Activated naive CD8-positive, alpha-beta T cell treated with anti-CD3 and anti-CD28 coated beads, Interleukin-2, amount 10 ng/mL, durations not matched to agents 7 days and 5 days (primary cell): ENCODE data around the gene CPXM1. TPM values are rescaled to one million over a fixed set of nuclear protein-coding genes. Genes with fewer than 3 reads are reported as not detected.

Experiments
- ATAC-seq: fragments of 150-1000 bp; cut with Tn5 transposase; one replicate; pipeline ENCODE4 v1.10.0; 2021; ENCODE audit warnings: low read depth, moderate library complexity
- POLR2A ChIA-PET: fragments of 350-600 bp; sonication (Branson Sonifier 250); formaldehyde crosslinking; loops from one replicate; lab custom pipeline; 2021; ENCODE audit warnings: antibody characterized with exemption; lab: Charles Lee
- DNase-seq: peaks from one replicate; pipeline ENCODE4 v3.0.0; 2021
- H3K27ac Mint-ChIP-seq: one replicate; pipeline ENCODE4 v1.8.0; 2022; ENCODE audit warnings: mild to moderate bottlenecking, mixed read lengths
- H3K27me3 Mint-ChIP-seq: one replicate; pipeline ENCODE4 v1.8.0; 2022; ENCODE audit warnings: mild to moderate bottlenecking, moderate library complexity, mixed read lengths
- H3K36me3 Mint-ChIP-seq: one replicate; pipeline ENCODE4 v1.8.0; 2021; ENCODE audit warnings: mild to moderate bottlenecking, mixed read lengths
- H3K4me1 Mint-ChIP-seq: one replicate; pipeline ENCODE4 v1.8.0; 2021; ENCODE audit warnings: mixed read lengths
- H3K4me3 Mint-ChIP-seq: one replicate; pipeline ENCODE4 v1.8.0; 2022; ENCODE audit warnings: mild to moderate bottlenecking, moderate library complexity, mixed read lengths
- H3K9me3 Mint-ChIP-seq: one replicate; pipeline ENCODE4 v1.8.0; 2021; ENCODE audit warnings: mixed read lengths
- total RNA-seq, 2 experiments: library from RNA; stranded (reverse); gene quantifications; one replicate each; pipeline ENCODE4 v1.2.3, GENCODE V29; 2021

Gene CPXM1
- total RNA-seq, 2 experiments from 2014 or later = 0.25 to 0.31 TPM

GRCh38 chr20:2761885-2762284 lies 38.5 kb downstream of the CPXM1 start:
- Mint-ChIP-seq H3K27me3 (peaks cover 13% of the 10 kb centered on the region), H3K4me3 (no peak overlapping the region), H3K27ac (no peak overlapping the region), H3K9me3 (no peaks in the 10 kb centered on the region), H3K4me1 (no peaks in the 10 kb centered on the region), H3K36me3 (no peaks in the 10 kb centered on the region)
- DNase-seq (no peak), ATAC-seq (no peak)
- POLR2A ChIA-PET = no interaction called here

GRCh38 chr20:2760952-2761305 lies 39.5 kb downstream of the CPXM1 start:
- ATAC-seq (no peak), DNase-seq (no peak)
- Mint-ChIP-seq H3K9me3 (no peaks in the 10 kb centered on the region), H3K4me3 (no peak overlapping the region), H3K27ac (peak overlapping the region; percentile 51), H3K4me1 (no peaks in the 10 kb centered on the region), H3K27me3 (peaks cover 16% of the 10 kb centered on the region), H3K36me3 (no peaks in the 10 kb centered on the region)
- POLR2A ChIA-PET = no interaction called here

GRCh38 chr20:2760297-2760951 lies 40.0 kb downstream of the CPXM1 start:
- no peaks in the 10 kb centered on the region for H3K9me3 Mint-ChIP-seq
- DNase-seq (no peak), ATAC-seq (no peak)
- H3K4me3 Mint-ChIP-seq = no peak overlapping the region
- no peaks in the 10 kb centered on the region for H3K36me3 Mint-ChIP-seq
- peak overlapping the region; percentile 51 for H3K27ac Mint-ChIP-seq
- H3K4me1 Mint-ChIP-seq = no peaks in the 10 kb centered on the region
- peaks cover 20% of the 10 kb centered on the region for H3K27me3 Mint-ChIP-seq
- POLR2A ChIA-PET = no interaction called here

- Mint-ChIP-seq H3K4me1 (no peaks in the 10 kb centered on the region), H3K4me3 (no peak overlapping the region)
- POLR2A ChIA-PET = no interaction called here
Measured at GRCh38 chr20:2759603-2760296, 40.7 kb downstream of the CPXM1 start.

GRCh38 chr20:2759143-2759542 lies 41.3 kb downstream of the CPXM1 start:
- Mint-ChIP-seq H3K4me1 (no peaks in the 10 kb centered on the region), H3K27ac (no peak overlapping the region), H3K36me3 (no peaks in the 10 kb centered on the region), H3K4me3 (no peak overlapping the region), H3K27me3 (peaks cover 26% of the 10 kb centered on the region), H3K9me3 (no peaks in the 10 kb centered on the region)
- DNase-seq (no peak), ATAC-seq (no peak)
- POLR2A ChIA-PET = no interaction called here

More at GRCh38 chr20:2759603-2760296, 40.7 kb downstream of the CPXM1 start:
- no peaks in the 10 kb centered on the region for H3K36me3 Mint-ChIP-seq
- ATAC-seq (no peak), DNase-seq (no peak)
- peaks cover 20% of the 10 kb centered on the region for H3K27me3 Mint-ChIP-seq
- no peak overlapping the region for H3K27ac Mint-ChIP-seq
- H3K9me3 Mint-ChIP-seq = no peaks in the 10 kb centered on the region

DNA sequence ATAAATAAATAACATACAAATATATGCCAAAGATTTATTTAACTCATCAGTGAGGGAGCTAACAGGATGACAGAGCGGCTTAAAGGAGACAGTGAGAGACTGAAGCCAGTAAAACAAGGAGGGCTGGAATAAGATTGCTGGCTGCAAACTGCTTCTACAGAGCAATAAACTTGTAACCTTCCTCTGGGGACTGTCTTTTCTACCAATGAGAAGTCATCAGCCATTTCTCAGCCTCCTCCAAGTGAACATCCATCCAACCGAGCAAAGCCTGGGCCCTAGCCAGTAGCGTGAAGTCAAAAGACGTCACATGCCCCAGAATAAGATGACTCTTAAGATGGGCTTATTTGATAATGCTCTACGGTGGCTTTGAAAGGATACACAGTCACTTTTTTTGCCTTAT lies 42.5 kb downstream of the CPXM1 start:
- ATAC-seq (no peak), DNase-seq (no peak)
- Mint-ChIP-seq H3K4me3 (no peak overlapping the region), H3K9me3 (no peaks in the 10 kb centered on the region), H3K27me3 (peaks cover 33% of the 10 kb centered on the region), H3K36me3 (no peaks in the 10 kb centered on the region), H3K4me1 (peaks cover 5% of the 10 kb centered on the region), H3K27ac (no peak overlapping the region)
- POLR2A ChIA-PET = no interaction called here

GRCh38 chr20:2757001-2757400 lies 43.4 kb downstream of the CPXM1 start:
- H3K27ac Mint-ChIP-seq = no peak overlapping the region
- H3K4me1 Mint-ChIP-seq = peaks cover 7% of the 10 kb centered on the region
- no peaks in the 10 kb centered on the region for H3K9me3 Mint-ChIP-seq
- H3K4me3 Mint-ChIP-seq = no peak overlapping the region
- no peaks in the 10 kb centered on the region for H3K36me3 Mint-ChIP-seq
- peaks cover 32% of the 10 kb centered on the region for H3K27me3 Mint-ChIP-seq
- DNase-seq (no peak), ATAC-seq (no peak)
- POLR2A ChIA-PET = no interaction called here

- DNase-seq (no peak), ATAC-seq (no peak)
- POLR2A ChIA-PET = no interaction called here
- Mint-ChIP-seq H3K4me1 (peaks cover 7% of the 10 kb centered on the region), H3K27ac (no peak overlapping the region), H3K36me3 (no peaks in the 10 kb centered on the region), H3K9me3 (no peaks in the 10 kb centered on the region), H3K4me3 (no peak overlapping the region), H3K27me3 (peaks cover 37% of the 10 kb centered on the region)
Measured at GRCh38 chr20:2756056-2756611, 44.3 kb downstream of the CPXM1 start.

DNA sequence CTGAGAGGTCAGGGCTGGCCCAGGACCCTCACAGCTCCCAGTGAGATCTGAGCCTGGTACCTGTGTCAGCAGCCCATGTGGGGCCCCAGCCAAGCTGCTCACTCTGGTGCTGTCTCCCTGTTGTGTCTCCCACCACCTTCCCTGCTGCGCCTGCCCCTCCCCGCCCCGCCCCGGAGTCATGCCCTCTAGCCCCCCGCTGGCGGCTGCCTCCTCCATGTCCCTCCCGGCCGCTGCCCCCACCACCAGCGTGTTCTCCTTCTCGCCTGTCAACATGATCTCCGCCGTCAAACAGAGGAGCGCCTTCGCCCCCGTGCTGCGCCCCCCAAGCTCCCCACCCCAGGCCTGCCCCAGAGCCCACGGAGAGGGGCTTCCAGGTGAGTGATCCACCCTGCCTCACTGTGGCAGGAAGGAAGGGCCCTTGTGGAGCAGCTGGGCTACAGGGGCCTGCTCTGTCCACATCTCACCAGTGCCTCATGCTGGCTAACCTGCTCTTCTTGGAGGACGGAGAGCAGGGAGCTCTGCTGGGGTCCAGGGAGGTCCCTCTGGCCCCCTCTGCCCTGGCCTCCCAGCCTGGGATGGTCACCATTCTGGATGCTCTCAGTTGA lies 44.9 kb downstream of the CPXM1 start:
- Mint-ChIP-seq H3K9me3 (no peaks in the 10 kb centered on the region), H3K4me1 (peaks cover 13% of the 10 kb centered on the region), H3K4me3 (no peak overlapping the region), H3K36me3 (no peaks in the 10 kb centered on the region), H3K27me3 (peaks cover 43% of the 10 kb centered on the region), H3K27ac (no peak overlapping the region)
- DNase-seq = no peak
- POLR2A ChIA-PET = no interaction called here
- ATAC-seq = no peak

DNA sequence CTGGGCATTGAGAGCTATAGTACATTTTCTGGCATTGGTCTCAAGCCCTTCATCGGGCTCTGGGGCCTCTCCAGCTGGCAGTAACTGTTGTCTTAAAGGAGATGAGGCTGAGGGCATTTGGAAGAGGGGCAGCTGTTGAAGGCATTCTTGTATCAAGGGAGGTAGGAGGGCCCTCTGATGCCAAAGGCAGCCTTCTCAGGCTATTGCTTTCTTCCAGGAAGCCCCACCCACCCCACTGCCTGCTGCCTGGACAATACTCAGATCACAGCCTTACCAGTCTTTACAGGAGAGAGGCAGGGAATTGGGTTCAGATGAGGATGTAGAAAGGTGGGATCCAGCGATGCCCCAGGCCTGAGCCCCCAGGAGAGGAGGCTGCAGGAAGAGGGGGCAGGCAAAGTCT lies 46.0 kb downstream of the CPXM1 start:
- Mint-ChIP-seq H3K4me3 (no peak overlapping the region), H3K27ac (no peak overlapping the region), H3K9me3 (no peaks in the 10 kb centered on the region), H3K36me3 (no peaks in the 10 kb centered on the region), H3K4me1 (peaks cover 15% of the 10 kb centered on the region), H3K27me3 (peaks cover 51% of the 10 kb centered on the region)
- POLR2A ChIA-PET = interaction anchor here (0.6 to 1.1 kb wide), 2 partner anchors 14 to 1014 kb away, joined by 3 read pairs; no protein-coding TSS in a partner anchor
- DNase-seq (no peak), ATAC-seq (no peak)

- peaks cover 15% of the 10 kb centered on the region for H3K4me1 Mint-ChIP-seq
- no peak for DNase-seq
- peaks cover 51% of the 10 kb centered on the region for H3K27me3 Mint-ChIP-seq
- no peak overlapping the region for H3K27ac Mint-ChIP-seq
- no peaks in the 10 kb centered on the region for H3K36me3 Mint-ChIP-seq
- ATAC-seq = no peak
- peak overlapping the region; percentile 57 for H3K4me3 Mint-ChIP-seq
- no peaks in the 10 kb centered on the region for H3K9me3 Mint-ChIP-seq
- POLR2A ChIA-PET = interaction anchor here (0.7 to 1.1 kb wide), 3 partner anchors 13 to 647 kb away, joined by 3 read pairs; no protein-coding TSS in a partner anchor
Measured at GRCh38 chr20:2753461-2754040, 46.9 kb downstream of the CPXM1 start.

DNA sequence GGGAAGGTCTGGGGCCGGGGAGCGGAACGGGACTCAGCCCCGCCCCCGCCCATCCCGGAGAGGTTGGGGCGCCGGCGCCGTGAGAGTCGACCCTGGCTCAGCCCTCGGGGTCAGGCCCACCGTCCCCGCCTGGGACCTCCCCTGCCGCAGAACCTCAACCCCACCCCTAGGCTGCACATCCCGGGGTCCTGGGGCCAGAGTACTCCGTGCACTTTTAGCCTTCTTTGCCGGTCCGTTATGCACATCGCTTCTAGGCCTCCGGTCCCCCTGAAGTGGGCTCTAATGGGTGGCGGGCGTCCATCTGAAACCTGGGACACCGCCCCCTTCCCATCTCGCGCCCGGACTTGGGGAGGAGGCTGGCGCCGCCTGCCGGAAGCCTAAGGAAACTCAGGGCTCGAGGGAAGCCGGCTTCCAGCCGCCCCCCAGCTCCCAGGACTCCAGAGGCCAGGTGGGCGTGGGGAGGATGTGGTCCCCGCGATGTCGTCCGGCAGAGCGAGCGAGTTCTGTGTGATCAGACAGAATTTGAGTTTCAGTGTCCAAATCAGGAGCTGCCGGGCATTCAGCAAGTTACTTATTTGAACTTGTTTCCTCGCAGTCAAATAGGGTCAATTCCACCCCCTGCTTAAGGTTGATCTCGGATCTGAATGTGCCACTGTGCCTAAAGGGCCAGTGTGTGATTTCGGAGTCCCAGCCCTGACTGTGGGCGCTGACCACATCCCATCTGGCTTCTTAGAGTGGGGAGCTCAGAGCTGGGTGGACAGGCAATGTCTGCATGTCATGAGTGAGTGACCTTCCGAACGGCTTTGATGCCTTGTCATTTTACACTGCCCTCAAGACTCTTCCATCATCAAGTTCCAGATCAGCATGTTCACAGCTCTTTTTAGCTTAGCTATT lies 47.6 kb downstream of the CPXM1 start:
- DNase-seq (peak; percentile 69), ATAC-seq (peak; percentile 19)
- H3K36me3 Mint-ChIP-seq = no peaks in the 10 kb centered on the region
- no peaks in the 10 kb centered on the region for H3K9me3 Mint-ChIP-seq
- H3K27ac Mint-ChIP-seq = no peak overlapping the region
- peak overlapping the region; percentile 76 for H3K4me3 Mint-ChIP-seq
- POLR2A ChIA-PET = interaction anchor here (0.7 to 1.6 kb wide), 3 partner anchors 45 to 88 kb away, joined by 3 to 6 read pairs (median 4); partner anchors contain the start of genes PCED1A and VPS16
- H3K4me1 Mint-ChIP-seq = peaks cover 15% of the 10 kb centered on the region
- H3K27me3 Mint-ChIP-seq = peaks cover 51% of the 10 kb centered on the region
